ENCODE measurements around the gene KIF1A. TPM values are rescaled to one million over a fixed set of nuclear protein-coding genes. Genes with fewer than 3 reads are reported as not detected.
"Not testable (repeated sequence)": the region's sequence is repeated elsewhere in the genome, so short reads cannot be mapped to it uniquely, and the experiment has no call there.

Gene KIF1A
- total RNA-seq, 1 donor from 2014 or later = 2.2 TPM

- DNase-seq (ENCODE audit: low spot score) = no peak
These were observed 132.8 kb downstream of the KIF1A start for GRCh38 chr2:240687045-240687740.

GRCh38 chr2:240686460-240686859 lies 133.6 kb downstream of the KIF1A start:
- no peak for DNase-seq (ENCODE audit: low spot score)

GRCh38 chr2:240685771-240686371 lies 134.1 kb downstream of the KIF1A start:
- DNase-seq (ENCODE audit: low spot score) = peak; percentile 21

GRCh38 chr2:240683980-240684728 lies 135.9 kb downstream of the KIF1A start:
- DNase-seq (ENCODE audit: low spot score) = not testable (repeated sequence)

- not testable (repeated sequence) for DNase-seq (ENCODE audit: low spot score)
These were observed 136.6 kb downstream of the KIF1A start for GRCh38 chr2:240683329-240683979.

GRCh38 chr2:240682431-240683224 lies 137.4 kb downstream of the KIF1A start, which contains the start of gene AQP12B:
TSS of gene AQP12B (minus strand) at chr2:240682885. CDS start at chr2:240682837, 48 bp downstream.
- not testable (repeated sequence) for DNase-seq (ENCODE audit: low spot score)

- DNase-seq (ENCODE audit: low spot score) = not testable (repeated sequence)
These were observed 139.8 kb downstream of the KIF1A start for GRCh38 chr2:240680185-240680584.

GRCh38 chr2:240678909-240679308 lies 141.1 kb downstream of the KIF1A start:
- not testable (repeated sequence) for DNase-seq (ENCODE audit: low spot score)

GRCh38 chr2:240678043-240678442 lies 142.0 kb downstream of the KIF1A start:
- not testable (repeated sequence) for DNase-seq (ENCODE audit: low spot score)

- not testable (repeated sequence) for DNase-seq (ENCODE audit: low spot score)
These were observed 144.7 kb downstream of the KIF1A start for GRCh38 chr2:240675345-240675744.

GRCh38 chr2:240674461-240675184 lies 145.4 kb downstream of the KIF1A start:
- peak; percentile 14 for DNase-seq (ENCODE audit: low spot score)

GRCh38 chr2:240672701-240673190 lies 147.3 kb downstream of the KIF1A start:
- no peak for DNase-seq (ENCODE audit: low spot score)

GRCh38 chr2:240672076-240672700 lies 147.8 kb downstream of the KIF1A start:
- DNase-seq (ENCODE audit: low spot score) = no peak

GRCh38 chr2:240670950-240671349 lies 149.1 kb downstream of the KIF1A start:
- DNase-seq (ENCODE audit: low spot score) = no peak

- DNase-seq (ENCODE audit: low spot score) = no peak
These were observed 149.6 kb downstream of the KIF1A start for GRCh38 chr2:240670402-240670801.

- no peak for DNase-seq (ENCODE audit: low spot score)
These were observed 155.4 kb downstream of the KIF1A start for GRCh38 chr2:240664622-240665021.

All from umbilical cord (tissue), 2 donors.